SK-N-DZ (cell line): ENCODE measurements around the gene SYT8.
"Not testable (repeated sequence)": the region's sequence is repeated elsewhere in the genome, so short reads cannot be mapped to it uniquely, and the experiment has no call there.

ENCODE experiments used
- DNase-seq: peaks from one replicate; pipeline ENCODE4 v3.0.0-alpha.2; 2015; ENCODE audit warnings: low spot score
- small RNA-seq, 2 experiments: library from RNA; depleted of rRNA; stranded (forward); fragments of <200 nt; gene quantifications; one replicate each; pipeline ENCODE3, GENCODE V24; 2014

Gene SYT8

GRCh38 chr11:1883346-1884302 is 48.8 kb downstream of the SYT8 start:
- DNase-seq = no peak

DNA sequence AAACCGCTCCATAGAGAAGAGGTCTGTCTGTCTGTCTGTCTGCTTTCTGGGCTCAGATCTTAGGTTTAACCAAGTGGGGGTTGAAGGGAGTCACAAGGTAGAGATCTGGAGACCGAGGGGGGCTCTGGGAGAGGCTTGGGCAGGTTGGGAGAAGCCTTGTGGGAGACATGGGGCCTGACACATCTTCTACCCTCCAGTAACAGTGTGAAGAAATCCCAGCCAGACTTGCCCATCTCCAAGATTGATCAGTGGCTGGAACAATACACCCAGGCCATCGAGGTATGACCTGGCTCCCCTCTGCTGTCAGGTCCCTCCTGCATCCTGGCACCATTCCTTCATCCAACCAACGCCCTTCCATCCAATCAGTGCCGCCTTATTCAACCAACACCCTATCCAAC is 49.5 kb downstream of the SYT8 start:
- DNase-seq = no peak

DNA sequence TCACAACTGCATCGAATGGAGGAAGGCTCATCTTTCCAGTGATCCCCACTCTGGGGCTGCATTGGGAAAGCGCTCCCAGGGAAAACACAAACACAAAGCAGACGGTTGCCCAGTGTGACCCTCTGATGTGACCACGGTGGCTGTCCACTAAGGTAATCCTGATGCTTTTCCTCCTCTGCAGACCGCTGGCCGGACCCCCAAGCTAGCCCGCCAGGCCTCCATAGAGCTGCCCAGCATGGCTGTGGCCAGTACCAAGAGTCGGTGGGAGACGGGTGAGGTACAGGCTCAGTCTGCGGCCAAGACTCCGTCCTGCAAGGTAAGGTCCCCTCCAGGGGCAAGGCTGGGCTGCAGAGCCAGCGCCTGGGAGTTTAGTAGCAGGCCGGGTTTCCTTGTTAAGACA is 51.8 kb downstream of the SYT8 start:
- DNase-seq = not testable (repeated sequence)

Small RNA genes within 50 kb of the gene (small RNA-seq; reads per million reads assigned to genes)
- gene AC051649.1 (0 reads per million in 2 experiments), gene MIR4298 (0 reads per million in 2 experiments)
